K562 (cell line): ENCODE data around the gene GMEB1. TPM values are rescaled to one million over a fixed set of nuclear protein-coding genes. Genes with fewer than 3 reads are reported as not detected.

Source experiments
- BDP1 ChIP-seq: IDR thresholded peaks from 3 replicates; pipeline ENCODE4 v1.6.1; 2011; ENCODE audit not compliant: insufficient read length, insufficient read depth
- BRF1 ChIP-seq: IDR thresholded peaks from 3 replicates; pipeline ENCODE4 v1.6.1; 2011; ENCODE audit warnings: borderline replicate concordance, mild to moderate bottlenecking; ENCODE audit not compliant: insufficient read length; ENCODE audit errors: extremely low read depth
- CAMTA2 ChIP-seq: fragments of 250-450 bp; sonication (Bioruptor Pico); conservative IDR thresholded peaks from 2 replicates; pipeline ENCODE4 v1.5.1; 2022
- EHMT2 ChIP-seq: fragments of 450-650 bp; IDR thresholded peaks from 2 replicates; pipeline ENCODE4 v1.6.1; 2018; ENCODE audit warnings: antibody characterized with exemption
- HMBOX1 ChIP-seq: sonication (generic); IDR thresholded peaks from 2 replicates; pipeline ENCODE4 v1.6.1; 2016
- HNRNPH1 ChIP-seq: fragments of 200-400 bp; formaldehyde crosslinking; optimal IDR thresholded peaks from 2 replicates; pipeline ENCODE3; 2017; ENCODE audit warnings: low read depth, mild to moderate bottlenecking, low read length, moderate library complexity
- KLF13 ChIP-seq: fragments of 450-650 bp; IDR thresholded peaks from 2 replicates; pipeline ENCODE4 v1.6.1; 2016; ENCODE audit warnings: missing genetic modification characterization, low read depth, mild to moderate bottlenecking, missing compliant biosample characterization, moderate library complexity, borderline replicate concordance
- NFIC ChIP-seq: fragments of 450-650 bp; IDR thresholded peaks from 2 replicates; pipeline ENCODE4 v1.6.1; 2017; ENCODE audit warnings: mild to moderate bottlenecking, inconsistent platforms
- PHF20 ChIP-seq: fragments of 450-650 bp; IDR thresholded peaks from 2 replicates; pipeline ENCODE4 v1.6.1; 2018; ENCODE audit not compliant: partially characterized antibody
- POLR2A ChIP-seq: fragments of 450-650 bp; conservative IDR thresholded peaks from 2 replicates; pipeline ENCODE4 v1.6.1; 2016
- SMARCC2 ChIP-seq: fragments of 450-650 bp; IDR thresholded peaks from 2 replicates; pipeline ENCODE4 v1.6.1; 2017; ENCODE audit warnings: antibody characterized with exemption, moderate library complexity, mild to moderate bottlenecking, low read depth
- SPI1 ChIP-seq: IDR thresholded peaks from 2 replicates; pipeline ENCODE4 v1.6.1; 2011; ENCODE audit warnings: low read depth, low read length, control low read depth, borderline replicate concordance
- TAF7 ChIP-seq: fragments of 450-650 bp; IDR thresholded peaks from 2 replicates; pipeline ENCODE4 v1.6.1; 2016; ENCODE audit warnings: missing genetic modification characterization, missing compliant biosample characterization
- ZNF76 ChIP-seq: fragments of 250-450 bp; sonication (Bioruptor Pico); IDR thresholded peaks from 2 replicates; pipeline ENCODE4 v1.4.0; 2020; ENCODE audit warnings: mild to moderate bottlenecking, moderate library complexity, borderline replicate concordance
- ZNF778 ChIP-seq: fragments of 450-650 bp; formaldehyde crosslinking; IDR thresholded peaks from 2 replicates; pipeline ENCODE4 v1.4.0; 2020; ENCODE audit warnings: mild to moderate bottlenecking, moderate library complexity
- polyA plus RNA-seq, 8 experiments: library from polyadenylated mRNA; depleted of rRNA in 4 of 8; stranded (reverse) in 5 of 8; unstranded in 3 of 8; fragments of >200 nt; fragmentation: Nextera tagmentation in 2 of 8; fragmentation: Illumina TruSeq in 1 of 8; extraction: Ambion mirVana in 2 of 8; extraction: Trizol in 1 of 8; gene quantifications; 2 replicates each; pipeline versions ENCODE4 v1.2.1 to v1.2.3, GENCODE V29; 2011 to 2014; ENCODE audit warnings: inconsistent platforms in 1 of 8, missing spikeins in 1 of 8
- total RNA-seq, 7 experiments: library from RNA; depleted of rRNA in 6 of 7; stranded (reverse); fragments of >200 nt in 6 of 7; fragmentation: Illumina TruSeq in 2 of 7; extraction: Trizol in 2 of 7; gene quantifications; 2 replicates each; pipeline versions ENCODE4 v1.2.1 to v1.2.3, GENCODE V29; 2011 to 2021; ENCODE audit warnings: low replicate concordance in 1 of 7
- TF ChIP-seq, protein P1 (sequence below), 3 experiments: fragments of 200-800 bp in 1 of 3; fragments of 250-450 bp in 1 of 3; fragments of 450-650 bp in 1 of 3; sonication (Bioruptor Pico) in 1 of 3; sonication (Bioruptor generic) in 1 of 3; formaldehyde crosslinking in 1 of 3; IDR thresholded peaks; 2 replicates each; pipeline versions ENCODE4 v1.6.1 to v1.8.0; 2016 to 2022; ENCODE audit warnings: mild to moderate bottlenecking in 2 of 3, missing genetic modification characterization in 2 of 3, missing compliant biosample characterization in 1 of 3, moderate library complexity in 1 of 3
- TF ChIP-seq, protein P2 (sequence below): IDR thresholded peaks from 2 replicates; pipeline ENCODE4 v1.6.1; 2012; ENCODE audit warnings: low read depth, low read length, improper control_type of control experiment, borderline replicate concordance
- TF ChIP-seq, protein P3 (sequence below): sonication (generic); formaldehyde crosslinking; IDR thresholded peaks from 2 replicates; pipeline ENCODE4 v1.9.0; 2022; ENCODE audit warnings: mild to moderate bottlenecking, missing genetic modification reagents

GMEB1 gene
- total and polyA plus RNA-seq, 9 of the 15 experiments (the other 6 are each of a cell fraction or from before 2014, with no cell fraction given) = 6.6 to 17.5 (median 8.5) TPM

- TF ChIP-seq SMARCC2 (peak; percentile 27; the same call in 1 of the 2 replicates), BDP1 (no peak), ZNF76 (CRISPR knock-in tag) (no peak; the same call in 1 of the 2 replicates), KLF13 (tag) (peak; percentile 75), TAF7 (tag) (peak; percentile 80), PHF20 (peak; percentile 93), NFIC (peak; percentile 44), EHMT2 (no peak), SPI1 (peak; percentile 41; the same call in 1 of the 2 replicates), POLR2A (peak; percentile 86), HMBOX1 (peak; percentile 59; the same call in 1 of the 2 replicates), HNRNPH1 (no peak), CAMTA2 (CRISPR knock-in tag) (0 out of 2 replicates have a peak, but pooled peaks have one; percentile 12), BRF1 (no peak), ZNF778 (CRISPR knock-in tag) (no peak)
- TF ChIP-seq, protein P1, sequence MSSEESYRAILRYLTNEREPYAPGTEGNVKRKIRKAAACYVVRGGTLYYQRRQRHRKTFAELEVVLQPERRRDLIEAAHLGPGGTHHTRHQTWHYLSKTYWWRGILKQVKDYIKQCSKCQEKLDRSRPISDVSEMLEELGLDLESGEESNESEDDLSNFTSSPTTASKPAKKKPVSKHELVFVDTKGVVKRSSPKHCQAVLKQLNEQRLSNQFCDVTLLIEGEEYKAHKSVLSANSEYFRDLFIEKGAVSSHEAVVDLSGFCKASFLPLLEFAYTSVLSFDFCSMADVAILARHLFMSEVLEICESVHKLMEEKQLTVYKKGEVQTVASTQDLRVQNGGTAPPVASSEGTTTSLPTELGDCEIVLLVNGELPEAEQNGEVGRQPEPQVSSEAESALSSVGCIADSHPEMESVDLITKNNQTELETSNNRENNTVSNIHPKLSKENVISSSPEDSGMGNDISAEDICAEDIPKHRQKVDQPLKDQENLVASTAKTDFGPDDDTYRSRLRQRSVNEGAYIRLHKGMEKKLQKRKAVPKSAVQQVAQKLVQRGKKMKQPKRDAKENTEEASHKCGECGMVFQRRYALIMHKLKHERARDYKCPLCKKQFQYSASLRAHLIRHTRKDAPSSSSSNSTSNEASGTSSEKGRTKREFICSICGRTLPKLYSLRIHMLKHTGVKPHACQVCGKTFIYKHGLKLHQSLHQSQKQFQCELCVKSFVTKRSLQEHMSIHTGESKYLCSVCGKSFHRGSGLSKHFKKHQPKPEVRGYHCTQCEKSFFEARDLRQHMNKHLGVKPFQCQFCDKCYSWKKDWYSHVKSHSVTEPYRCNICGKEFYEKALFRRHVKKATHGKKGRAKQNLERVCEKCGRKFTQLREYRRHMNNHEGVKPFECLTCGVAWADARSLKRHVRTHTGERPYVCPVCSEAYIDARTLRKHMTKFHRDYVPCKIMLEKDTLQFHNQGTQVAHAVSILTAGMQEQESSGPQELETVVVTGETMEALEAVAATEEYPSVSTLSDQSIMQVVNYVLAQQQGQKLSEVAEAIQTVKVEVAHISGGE (CRISPR knock-in tag; IDR thresholded peaks at IDR 0.05) = peak in 2 of 3 experiments; percentile 81 to 96; a peak in 4 of 6 replicates
- TF ChIP-seq, protein P2, sequence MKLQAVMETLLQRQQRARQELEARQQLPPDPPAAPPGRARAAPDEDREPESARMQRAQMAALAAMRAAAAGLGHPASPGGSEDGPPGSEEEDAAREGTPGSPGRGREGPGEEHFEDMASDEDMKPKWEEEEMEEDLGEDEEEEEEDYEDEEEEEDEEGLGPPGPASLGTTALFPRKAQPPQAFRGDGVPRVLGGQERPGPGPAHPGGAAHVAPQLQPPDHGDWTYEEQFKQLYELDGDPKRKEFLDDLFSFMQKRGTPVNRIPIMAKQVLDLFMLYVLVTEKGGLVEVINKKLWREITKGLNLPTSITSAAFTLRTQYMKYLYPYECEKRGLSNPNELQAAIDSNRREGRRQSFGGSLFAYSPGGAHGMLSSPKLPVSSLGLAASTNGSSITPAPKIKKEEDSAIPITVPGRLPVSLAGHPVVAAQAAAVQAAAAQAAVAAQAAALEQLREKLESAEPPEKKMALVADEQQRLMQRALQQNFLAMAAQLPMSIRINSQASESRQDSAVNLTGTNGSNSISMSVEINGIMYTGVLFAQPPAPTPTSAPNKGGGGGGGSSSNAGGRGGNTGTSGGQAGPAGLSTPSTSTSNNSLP = peak; percentile 31; the same call in 1 of the 2 replicates
- TF ChIP-seq, protein P3, sequence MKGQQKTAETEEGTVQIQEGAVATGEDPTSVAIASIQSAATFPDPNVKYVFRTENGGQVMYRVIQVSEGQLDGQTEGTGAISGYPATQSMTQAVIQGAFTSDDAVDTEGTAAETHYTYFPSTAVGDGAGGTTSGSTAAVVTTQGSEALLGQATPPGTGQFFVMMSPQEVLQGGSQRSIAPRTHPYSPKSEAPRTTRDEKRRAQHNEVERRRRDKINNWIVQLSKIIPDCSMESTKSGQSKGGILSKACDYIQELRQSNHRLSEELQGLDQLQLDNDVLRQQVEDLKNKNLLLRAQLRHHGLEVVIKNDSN = peak; percentile 27
Observed at GRCh38 chr1:28736450-28737306, 68.1 kb downstream of the GMEB1 start, which contains the start of gene YTHDF2 (continued).
